Spleen (tissue), 11 donors: ENCODE measurements around the gene MS4A6E. TPM values are rescaled to one million over a fixed set of nuclear protein-coding genes. Genes with fewer than 3 reads are reported as not detected.
A peak's percentile ranks its signal among the peaks of the same experiment; 100 is the strongest.

Experiments used
- DNase-seq: peaks from one replicate; pipeline ENCODE4 v3.0.0-alpha.2; 2020
- H3K27ac ChIP-seq, 8 donors: fragments of 200-600 bp; sonication (generic) in 7 of 8; 1 replicate in 4 of 8; 2 replicates in 4 of 8; pipeline versions ENCODE4 v1.5.0 to v1.8.0; 2016 to 2021; ENCODE audit warnings: inconsistent platforms in 4 of 8, mild to moderate bottlenecking in 4 of 8, moderate library complexity in 1 of 8
- H3K27me3 ChIP-seq, 7 donors: fragments of 200-600 bp; sonication (generic) in 6 of 7; replicated peaks in 1 of 7; 1 replicate in 4 of 7; 2 replicates in 3 of 7; pipeline versions ENCODE4 v1.5.0 to v1.8.0; 2016 to 2021; ENCODE audit warnings: inconsistent platforms in 3 of 7, mild to moderate bottlenecking in 1 of 7
- H3K36me3 ChIP-seq, 6 donors: fragments of 200-600 bp; sonication (generic) in 5 of 6; 1 replicate in 4 of 6; 2 replicates in 2 of 6; pipeline versions ENCODE4 v1.5.0 to v1.8.0; 2016 to 2021; ENCODE audit warnings: inconsistent platforms in 2 of 6
- H3K4me1 ChIP-seq, 6 donors: fragments of 200-600 bp; sonication (generic) in 5 of 6; 1 replicate in 3 of 6; 2 replicates in 3 of 6; pipeline versions ENCODE4 v1.5.0 to v1.8.0; 2016 to 2021; ENCODE audit warnings: inconsistent platforms in 3 of 6
- H3K4me3 ChIP-seq, 8 donors: fragments of 200-600 bp; sonication (generic) in 7 of 8; 1 replicate in 4 of 8; 2 replicates in 4 of 8; pipeline versions ENCODE4 v1.5.0 to v1.8.0; 2016 to 2021; ENCODE audit warnings: inconsistent platforms in 4 of 8, mild to moderate bottlenecking in 4 of 8, moderate library complexity in 2 of 8
- H3K9me3 ChIP-seq, 8 donors: fragments of 200-600 bp; sonication (generic) in 7 of 8; 1 replicate in 4 of 8; 2 replicates in 4 of 8; pipeline versions ENCODE4 v1.5.0 to v1.8.0; 2016 to 2021; ENCODE audit warnings: inconsistent platforms in 4 of 8
- POLR2A ChIP-seq, 3 donors: fragments of 450-650 bp; IDR thresholded peaks; one replicate each; pipeline ENCODE4 v1.5.1; 2017; ENCODE audit warnings: antibody characterized with exemption in 3 of 3, mild to moderate bottlenecking in 1 of 3
- POLR2AphosphoS5 ChIP-seq, 3 donors: sonication (generic); formaldehyde crosslinking; IDR thresholded peaks; one replicate each; pipeline ENCODE4 v1.5.1; 2017; ENCODE audit warnings: antibody characterized with exemption in 3 of 3
- WGBS, 5 donors: extraction: QIAGEN DNeasy Blood & Tissue Kit in 3 of 5; methylation state at CpG; one replicate each; pipeline versions ENCODE4 v1.1.5 to v1.1.7; 2013 to 2018; 5-methylcytosine and 5-hydroxymethylcytosine counted together
- intact Hi-C: fragments of 100-400 bp; cut with DNase I; formaldehyde crosslinking; loops from one replicate; pipeline ENCODE4 v1.15.0; 2023; ENCODE audit warnings: low total_unique reads
- polyA plus RNA-seq, 3 donors: library from polyadenylated mRNA; stranded (reverse); fragments of 200-250 nt; gene quantifications; one replicate each; pipeline ENCODE4 v1.2.1, GENCODE V29; 2013
- total RNA-seq, 7 donors: library from RNA; depleted of rRNA in 3 of 7; stranded (reverse); fragments of >200 nt in 3 of 7; fragmentation: NEBNext Ultra II Directional in 4 of 7; extraction: Animal tissue kit (Norgen Biotek cat#: 25700) in 4 of 7; gene quantifications; one replicate each; pipeline versions ENCODE4 v1.1.0 to v1.2.1, GENCODE V29; 2016 to 2021
- TF ChIP-seq, protein P1 (sequence below), 11 experiments: fragments of 200-600 bp in 7 of 11; fragments of 450-650 bp in 4 of 11; sonication (generic) in 4 of 11; IDR thresholded peaks in 8 of 11; conservative IDR thresholded peaks in 3 of 11; 1 replicate in 7 of 11; 2 replicates in 4 of 11; pipeline versions ENCODE4 v1.4.0 to v1.8.0; 2016 to 2021; ENCODE audit warnings: antibody characterized with exemption in 11 of 11, inconsistent platforms in 4 of 11, mild to moderate bottlenecking in 1 of 11
- donor health status: healthy with polysubstance abuse.
- donor health status: DM: no; HTN: no; CAD: no; lungs with moderate emphysema.
- donor health status: DM: no; HTN: no; CAD: no.
- donor health status: Bipolar disorder and iron deficiency.
- donor health status: healthy.
- donor health status: DM: no; HTN: no; CAD: no.
- donor health status: DM: yes; HTN: yes; CAD: no.

Gene MS4A6E
- total and polyA plus RNA-seq, 10 donors = 0.65 to 128 (median 4.8) TPM; not detected in 1

DNA sequence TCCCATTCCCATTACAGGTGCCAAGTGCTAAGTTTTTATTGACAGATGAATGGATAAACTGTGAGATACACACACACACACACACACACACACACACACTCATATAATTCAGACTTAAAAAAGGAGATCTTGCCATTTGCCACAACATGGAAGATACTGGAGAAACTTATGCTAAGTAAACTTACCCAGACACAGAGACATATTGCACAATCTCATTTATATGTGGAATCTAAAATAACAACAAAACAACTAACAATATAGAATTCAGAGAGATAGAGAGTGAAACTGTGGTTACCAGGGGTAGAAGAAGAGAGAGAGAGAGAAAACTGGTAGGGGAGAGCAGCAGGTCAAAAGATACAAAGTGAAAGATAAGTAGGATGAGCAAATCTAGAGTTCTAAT, 1.4 kb downstream of the MS4A6E start:
- peaks cover 0 to 2% (median 0%) of the 10 kb centered on the region in 6 donors for H3K4me1 ChIP-seq
- no peak overlapping the region for H3K4me3 ChIP-seq
- H3K27ac ChIP-seq = no peak overlapping the region
- intact Hi-C loops = no loop called here
- no peak for TF ChIP-seq POLR2AphosphoS5 (IDR thresholded peaks at IDR 0.05)
- TF ChIP-seq, protein P1, sequence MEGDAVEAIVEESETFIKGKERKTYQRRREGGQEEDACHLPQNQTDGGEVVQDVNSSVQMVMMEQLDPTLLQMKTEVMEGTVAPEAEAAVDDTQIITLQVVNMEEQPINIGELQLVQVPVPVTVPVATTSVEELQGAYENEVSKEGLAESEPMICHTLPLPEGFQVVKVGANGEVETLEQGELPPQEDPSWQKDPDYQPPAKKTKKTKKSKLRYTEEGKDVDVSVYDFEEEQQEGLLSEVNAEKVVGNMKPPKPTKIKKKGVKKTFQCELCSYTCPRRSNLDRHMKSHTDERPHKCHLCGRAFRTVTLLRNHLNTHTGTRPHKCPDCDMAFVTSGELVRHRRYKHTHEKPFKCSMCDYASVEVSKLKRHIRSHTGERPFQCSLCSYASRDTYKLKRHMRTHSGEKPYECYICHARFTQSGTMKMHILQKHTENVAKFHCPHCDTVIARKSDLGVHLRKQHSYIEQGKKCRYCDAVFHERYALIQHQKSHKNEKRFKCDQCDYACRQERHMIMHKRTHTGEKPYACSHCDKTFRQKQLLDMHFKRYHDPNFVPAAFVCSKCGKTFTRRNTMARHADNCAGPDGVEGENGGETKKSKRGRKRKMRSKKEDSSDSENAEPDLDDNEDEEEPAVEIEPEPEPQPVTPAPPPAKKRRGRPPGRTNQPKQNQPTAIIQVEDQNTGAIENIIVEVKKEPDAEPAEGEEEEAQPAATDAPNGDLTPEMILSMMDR (IDR thresholded peaks at IDR 0.05 in 8 of 11, conservative IDR thresholded peaks at IDR 0.05 in 3 of 11) = no peak
- no peak for TF ChIP-seq POLR2A (IDR thresholded peaks at IDR 0.05)
- no peaks in the 10 kb centered on the region for H3K27me3 ChIP-seq
- no peak for DNase-seq
- H3K9me3 ChIP-seq = peaks cover 0 to 52% (median 28%) of the 10 kb centered on the region in 8 donors
- no peaks in the 10 kb centered on the region for H3K36me3 ChIP-seq

DNA sequence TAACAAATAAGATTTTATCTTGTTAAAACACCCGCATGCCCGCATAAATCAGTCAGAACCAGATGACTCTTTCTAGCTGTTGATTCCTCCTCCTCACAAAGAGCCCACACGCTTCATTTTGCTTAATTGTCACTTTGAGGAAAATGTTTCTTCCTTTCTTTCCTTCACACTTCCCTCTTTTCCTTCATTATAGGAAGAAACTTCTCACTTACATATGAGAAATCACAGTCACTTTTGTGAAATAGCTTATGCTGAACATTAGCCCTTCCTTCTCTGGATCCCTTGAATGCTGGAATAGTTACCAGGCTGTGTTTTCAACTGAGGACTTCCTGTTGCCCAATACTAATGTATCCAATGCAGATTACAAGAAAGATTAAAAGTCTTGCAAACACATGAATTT, 5.8 kb downstream of the MS4A6E start:
- H3K4me3 ChIP-seq = no peak overlapping the region
- TF ChIP-seq POLR2A (IDR thresholded peaks at IDR 0.05) = no peak
- TF ChIP-seq POLR2AphosphoS5 (IDR thresholded peaks at IDR 0.05) = no peak
- TF ChIP-seq, protein P1 (IDR thresholded peaks at IDR 0.05 in 8 of 11, conservative IDR thresholded peaks at IDR 0.05 in 3 of 11) = no peak
- peaks cover 0 to 14% (median 0%) of the 10 kb centered on the region in 8 donors for H3K9me3 ChIP-seq
- WGBS, 5 donors = 0 to 67% (median 35%) methylated on average over 3 of the region's 3 CpGs
- peaks cover 0 to 22% (median 2%) of the 10 kb centered on the region in 6 donors for H3K4me1 ChIP-seq
- H3K27ac ChIP-seq = peak overlapping the region in 1 of 8 donors; percentile 19
- H3K27me3 ChIP-seq = no peaks in the 10 kb centered on the region
- H3K36me3 ChIP-seq = no peaks in the 10 kb centered on the region
- intact Hi-C loops = loop anchor here (10.0 kb wide), 1 partner anchor 282 kb away; no protein-coding TSS in a partner anchor
- DNase-seq = no peak

DNA sequence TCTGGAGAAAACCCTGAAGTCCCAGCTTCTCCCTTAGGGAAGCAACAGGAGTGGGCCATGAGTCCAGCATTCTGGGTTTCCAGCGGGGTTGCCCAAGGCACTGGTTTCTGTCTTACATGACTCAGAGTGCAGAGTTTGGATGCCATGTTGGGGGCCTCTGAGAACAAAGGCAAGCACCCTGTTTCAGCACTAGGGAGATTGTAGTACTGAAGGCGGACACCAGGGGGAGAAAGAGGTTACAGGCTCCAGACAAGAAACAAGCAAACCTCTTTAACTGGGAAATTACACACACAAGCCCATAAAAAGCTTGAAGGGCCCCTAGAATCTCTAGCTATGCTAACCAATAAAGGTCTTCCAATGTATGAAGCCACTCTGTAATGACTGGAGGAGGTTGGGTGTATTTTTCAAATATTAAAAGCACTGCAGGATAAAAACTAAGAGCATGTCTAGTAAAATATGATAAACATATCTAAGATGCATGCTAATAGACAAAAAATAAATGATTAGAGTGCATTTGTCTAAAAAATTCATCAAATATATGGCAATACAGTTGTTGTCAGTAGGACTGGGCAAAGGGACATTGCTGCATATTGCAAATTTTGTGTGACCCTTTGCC, 7.1 kb downstream of the MS4A6E start:
- no peaks in the 10 kb centered on the region for H3K36me3 ChIP-seq
- H3K4me3 ChIP-seq = no peak overlapping the region
- intact Hi-C loops = loop anchor here (10.0 kb wide), 1 partner anchor 281 kb away; no protein-coding TSS in a partner anchor
- peak overlapping the region in 4 of 8 donors; percentile 26 to 37 (median 28) for H3K27ac ChIP-seq
- WGBS, 5 donors = 24 to 35% (median 29%) methylated on average over 2 of the region's 2 CpGs
- H3K4me1 ChIP-seq = peaks cover 0 to 22% (median 2%) of the 10 kb centered on the region in 6 donors
- H3K9me3 ChIP-seq = peaks cover 0 to 10% (median 0%) of the 10 kb centered on the region in 8 donors
- no peak for DNase-seq
- TF ChIP-seq, protein P1 (IDR thresholded peaks at IDR 0.05 in 8 of 11, conservative IDR thresholded peaks at IDR 0.05 in 3 of 11) = peak; percentile 18 to 85 (median 73)
- TF ChIP-seq POLR2A (IDR thresholded peaks at IDR 0.05) = no peak
- H3K27me3 ChIP-seq = no peaks in the 10 kb centered on the region

DNA sequence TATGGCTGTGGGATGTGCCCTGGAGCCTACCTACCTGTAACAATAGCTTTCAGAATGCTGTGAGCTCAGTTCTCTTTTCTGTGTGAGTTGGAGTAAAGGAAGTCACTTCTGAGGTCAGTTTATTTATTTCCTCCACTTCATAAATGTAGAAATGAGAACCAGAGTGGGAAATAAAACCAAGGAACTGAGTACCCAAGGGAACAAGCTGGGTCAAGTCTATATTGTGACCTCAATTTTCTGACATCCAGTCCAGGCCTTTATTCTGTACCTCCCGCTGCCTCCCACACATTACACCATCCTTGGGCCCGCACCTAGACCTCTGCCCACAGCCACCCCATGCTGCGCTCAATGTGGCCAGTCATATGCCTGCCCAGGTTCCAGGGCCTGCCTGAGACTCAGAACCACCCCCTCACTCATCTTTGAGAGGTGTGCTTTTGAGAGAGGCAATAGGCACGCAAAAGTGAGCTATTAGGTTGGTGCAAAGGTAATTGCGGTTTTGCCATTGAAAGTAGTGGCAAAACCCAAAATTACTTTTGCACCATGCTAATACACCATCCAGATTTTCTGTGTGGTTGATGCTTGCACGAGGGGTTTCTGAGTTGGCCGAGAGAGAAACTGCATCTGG, 9.8 kb downstream of the MS4A6E start:
- TF ChIP-seq POLR2A (IDR thresholded peaks at IDR 0.05) (no peak), POLR2AphosphoS5 (IDR thresholded peaks at IDR 0.05) (no peak)
- TF ChIP-seq, protein P1 (IDR thresholded peaks at IDR 0.05 in 8 of 11, conservative IDR thresholded peaks at IDR 0.05 in 3 of 11) = no peak
- Histone ChIP-seq H3K4me3 (no peak overlapping the region), H3K27me3 (no peaks in the 10 kb centered on the region), H3K27ac (peak overlapping the region in 4 of 8 donors; percentile 44 to 73 (median 49)), H3K4me1 (peaks cover 0 to 22% (median 2%) of the 10 kb centered on the region in 6 donors), H3K9me3 (no peaks in the 10 kb centered on the region), H3K36me3 (no peaks in the 10 kb centered on the region)
- no peak for DNase-seq
- 77 to 87% (median 85%) methylated on average over 7 of the region's 7 CpGs for WGBS, 5 donors
- intact Hi-C loops = loop anchor here (10.0 kb wide), 1 partner anchor 278 kb away; no protein-coding TSS in a partner anchor
